ENCODE results near the gene ZBTB11.
"Not testable (repeated sequence)": the region's sequence is repeated elsewhere in the genome, so short reads cannot be mapped to it uniquely, and the experiment has no call there.

Gene ZBTB11

GRCh38 chr3:101615525-101615924, 61.4 kb downstream of the ZBTB11 start:
- DNase-seq (ENCODE audit: low spot score): no peak

GRCh38 chr3:101613014-101613413, 63.9 kb downstream of the ZBTB11 start:
- not testable (repeated sequence) for DNase-seq (ENCODE audit: low spot score)

- DNase-seq (ENCODE audit: low spot score): no peak
Observed at GRCh38 chr3:101611023-101611422, 65.9 kb downstream of the ZBTB11 start.

- DNase-seq (ENCODE audit: low spot score): not testable (repeated sequence)
Observed at GRCh38 chr3:101605398-101605797, 71.5 kb downstream of the ZBTB11 start.

GRCh38 chr3:101603184-101603583, 73.7 kb downstream of the ZBTB11 start:
- no peak for DNase-seq (ENCODE audit: low spot score)

- no peak for DNase-seq (ENCODE audit: low spot score)
Observed at GRCh38 chr3:101602731-101603130, 74.2 kb downstream of the ZBTB11 start.

Data from AG08395 (cell line).